Activated CD8-positive, alpha-beta memory T cell treated with anti-CD3 and anti-CD28 coated beads for 4 hours (primary cell): ENCODE data around the gene SEL1L.
"Not testable (repeated sequence)": the region's sequence is repeated elsewhere in the genome, so short reads cannot be mapped to it uniquely, and the experiment has no call there.

Source experiments
- DNase-seq, 2 donors: peaks; one replicate each; pipeline ENCODE4 v3.0.0-alpha.2; 2020; ENCODE audit warnings: low read depth in 2 of 2

The SEL1L gene

GRCh38 chr14:81447021-81447764 is 86.5 kb downstream of the SEL1L start:
- no peak for DNase-seq

DNA sequence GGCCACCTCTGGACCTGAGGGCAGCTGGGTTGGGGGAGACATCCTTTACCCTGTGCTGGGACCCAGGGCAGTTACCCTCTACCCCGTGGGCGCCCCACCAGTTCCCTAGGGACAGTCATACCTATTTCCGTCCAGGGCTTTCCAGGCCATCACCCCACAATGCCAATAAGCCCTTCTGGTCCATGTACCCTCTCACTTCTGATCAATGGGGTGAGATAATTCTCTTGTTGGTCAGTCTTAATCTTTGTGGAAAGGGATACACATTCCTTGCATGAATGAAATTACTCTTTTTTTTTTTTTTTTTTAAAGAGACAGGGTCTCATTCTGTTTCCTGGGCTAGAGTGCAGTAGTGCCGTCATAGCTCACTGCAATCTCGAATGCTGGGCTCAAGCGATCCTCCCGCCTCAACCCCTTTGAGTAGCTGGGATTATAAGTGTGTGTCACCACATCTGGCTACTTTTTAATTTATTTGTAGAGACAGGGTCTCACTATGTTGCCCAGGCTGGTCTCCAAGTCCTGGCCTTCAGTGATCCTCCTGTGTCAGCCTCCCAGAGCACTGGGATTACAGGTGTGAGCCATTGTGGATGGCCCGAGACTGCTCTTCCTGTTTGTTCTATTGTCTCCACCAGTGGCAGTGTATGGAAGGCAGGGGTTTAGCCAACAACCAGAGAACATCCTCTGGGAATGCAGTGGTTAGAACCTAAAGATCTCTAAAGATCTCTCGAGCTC is 87.2 kb downstream of the SEL1L start:
- DNase-seq: no peak

GRCh38 chr14:81441626-81442134 is 92.0 kb downstream of the SEL1L start:
- no peak for DNase-seq

GRCh38 chr14:81440041-81440440 is 93.6 kb downstream of the SEL1L start:
- DNase-seq: no peak

- DNase-seq: no peak
These were observed 96.4 kb downstream of the SEL1L start for GRCh38 chr14:81437244-81437643.

- DNase-seq: no peak
These were observed 97.1 kb downstream of the SEL1L start for GRCh38 chr14:81436296-81437138.

DNA sequence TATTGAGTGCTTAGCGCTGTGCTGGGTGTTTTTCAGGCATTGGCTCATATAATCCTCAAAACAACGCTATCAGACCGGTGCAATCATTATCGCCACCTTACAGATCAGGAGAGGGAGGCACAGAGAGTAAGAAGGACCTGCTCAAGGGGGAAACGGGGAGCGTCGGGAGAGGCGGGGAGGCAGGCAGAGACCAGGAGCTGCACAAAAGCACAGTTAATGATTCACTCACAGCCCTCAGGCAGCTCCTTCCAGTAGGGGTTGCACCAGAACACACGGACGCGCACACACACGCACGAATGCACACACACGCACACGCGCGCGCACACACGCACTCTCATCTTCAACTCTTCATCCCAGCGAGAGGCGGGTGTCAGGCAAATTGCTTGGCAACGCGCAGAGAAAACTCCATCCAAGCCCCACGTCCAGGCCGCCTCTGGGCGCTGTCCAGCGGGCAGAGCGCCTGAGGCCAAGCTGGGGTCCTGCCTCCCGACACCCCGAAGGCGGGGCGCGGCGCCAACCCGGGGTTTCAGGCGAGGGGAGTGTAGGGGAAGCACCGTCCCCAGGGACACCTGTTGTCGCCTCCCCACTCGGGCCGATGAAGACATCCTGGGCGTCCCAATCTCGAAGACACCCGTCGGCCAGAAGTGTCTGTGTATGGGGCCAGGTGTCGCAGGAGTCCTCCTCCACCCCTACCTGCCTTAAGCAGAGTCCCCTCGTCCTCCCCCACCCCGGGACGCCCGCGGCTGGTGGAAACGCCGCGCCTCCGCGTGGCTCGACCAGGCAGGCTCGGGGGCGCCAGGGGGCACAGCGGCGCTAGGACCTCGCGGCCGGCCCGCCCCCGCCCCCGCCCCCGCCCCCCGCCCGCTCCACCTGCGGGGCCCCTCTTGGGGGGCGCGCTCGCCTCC is 98.0 kb downstream of the SEL1L start:
- DNase-seq: no peak

GRCh38 chr14:81435048-81435390 is 98.6 kb downstream of the SEL1L start:
- DNase-seq: no peak

DNA sequence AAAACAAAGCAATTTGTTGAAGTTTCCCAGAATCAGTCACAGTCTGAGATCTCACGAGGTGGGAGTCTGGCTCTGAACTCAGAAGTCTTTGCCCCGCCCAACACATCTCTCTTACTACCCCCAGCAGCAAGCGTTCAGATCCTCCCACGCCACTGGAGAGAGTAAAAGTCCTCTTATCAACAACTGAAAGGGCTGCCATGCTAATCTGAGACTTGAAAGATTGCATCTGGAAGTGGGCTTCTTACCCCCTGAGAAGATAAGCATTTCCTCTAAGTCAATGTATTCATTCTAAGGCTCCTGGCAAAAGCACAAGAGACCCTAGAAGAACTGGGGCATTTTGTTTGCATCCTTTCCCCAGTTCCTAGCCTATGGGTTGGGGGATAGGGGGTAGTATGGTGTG is 99.4 kb downstream of the SEL1L start:
- no peak for DNase-seq

DNA sequence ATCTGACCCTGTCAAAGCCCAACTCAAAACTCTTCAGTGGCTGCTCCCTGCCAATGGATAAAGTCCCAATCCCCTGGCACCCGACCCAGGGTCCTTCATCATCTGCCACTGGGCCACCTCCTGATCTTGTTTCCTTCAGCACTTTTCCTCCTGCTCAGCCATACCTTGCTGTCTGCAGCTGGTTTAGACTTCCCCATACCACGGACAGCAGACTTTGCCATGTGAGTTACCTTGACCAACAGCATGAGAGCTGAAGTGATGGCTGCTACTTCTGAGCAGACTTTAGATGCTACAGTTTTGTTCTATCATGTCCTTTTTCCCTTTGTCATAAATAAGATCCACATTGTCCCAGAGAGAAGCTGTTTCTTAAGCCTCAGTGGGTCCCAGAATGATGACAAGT is 100.3 kb downstream of the SEL1L start:
- DNase-seq: no peak

GRCh38 chr14:81432219-81432661 is 101.4 kb downstream of the SEL1L start:
- DNase-seq: no peak

DNA sequence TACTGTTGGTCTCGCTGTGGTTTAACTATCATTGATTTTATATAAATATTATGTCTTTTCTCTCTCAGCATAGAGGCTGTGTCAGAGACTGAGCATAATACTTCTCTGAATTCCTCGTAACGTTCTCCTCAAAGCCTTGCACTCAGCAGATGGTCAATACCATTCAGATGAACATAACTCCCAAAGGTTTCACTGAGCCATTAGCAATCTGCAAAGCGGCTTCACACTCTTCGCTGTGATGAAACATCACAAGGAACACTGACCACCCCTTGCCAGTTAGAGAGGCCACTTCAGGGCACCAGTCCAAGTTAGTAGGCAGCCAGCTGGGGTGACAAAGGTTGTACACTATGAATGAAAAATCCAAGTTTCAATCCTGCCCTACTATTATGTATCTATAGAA is 103.4 kb downstream of the SEL1L start:
- DNase-seq: no peak

DNA sequence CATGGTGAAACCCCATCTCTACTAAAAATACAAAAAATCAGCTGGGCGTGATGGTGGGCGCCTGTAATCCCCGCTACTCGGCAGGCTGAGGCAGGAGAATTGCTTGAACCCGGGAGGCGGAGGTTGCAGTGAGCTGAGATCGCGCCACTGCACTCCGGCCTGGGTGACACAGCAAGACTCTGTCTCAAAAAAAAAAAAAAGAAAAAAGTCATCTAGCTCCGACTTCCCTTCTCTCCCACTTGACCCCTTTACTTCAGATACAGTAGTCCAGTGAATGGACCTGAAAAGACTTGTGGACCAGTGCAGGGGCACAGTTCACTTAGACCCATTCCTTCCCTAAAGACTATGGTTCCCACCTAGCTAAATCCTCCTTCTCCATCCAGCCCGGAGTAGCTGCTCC is 103.9 kb downstream of the SEL1L start:
- not testable (repeated sequence) for DNase-seq

DNA sequence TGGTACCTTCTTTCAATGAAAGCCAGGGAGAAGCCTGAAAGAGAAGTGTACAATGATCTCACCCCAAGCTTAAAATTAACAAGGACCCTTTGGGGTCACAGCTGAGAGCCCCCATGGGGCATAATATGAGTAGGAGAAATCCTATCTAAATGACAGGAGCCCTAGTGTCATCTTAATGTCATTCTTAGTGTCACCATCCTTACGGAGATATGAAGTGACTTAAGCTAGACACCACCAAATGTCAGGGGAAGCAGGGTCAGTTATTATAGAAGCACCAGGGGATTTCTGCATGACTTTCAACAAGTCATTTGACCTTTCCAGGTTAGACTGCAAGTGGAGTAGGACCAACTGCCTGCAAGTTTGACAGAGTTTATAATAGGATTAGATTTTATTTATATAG is 104.6 kb downstream of the SEL1L start:
- no peak for DNase-seq

DNA sequence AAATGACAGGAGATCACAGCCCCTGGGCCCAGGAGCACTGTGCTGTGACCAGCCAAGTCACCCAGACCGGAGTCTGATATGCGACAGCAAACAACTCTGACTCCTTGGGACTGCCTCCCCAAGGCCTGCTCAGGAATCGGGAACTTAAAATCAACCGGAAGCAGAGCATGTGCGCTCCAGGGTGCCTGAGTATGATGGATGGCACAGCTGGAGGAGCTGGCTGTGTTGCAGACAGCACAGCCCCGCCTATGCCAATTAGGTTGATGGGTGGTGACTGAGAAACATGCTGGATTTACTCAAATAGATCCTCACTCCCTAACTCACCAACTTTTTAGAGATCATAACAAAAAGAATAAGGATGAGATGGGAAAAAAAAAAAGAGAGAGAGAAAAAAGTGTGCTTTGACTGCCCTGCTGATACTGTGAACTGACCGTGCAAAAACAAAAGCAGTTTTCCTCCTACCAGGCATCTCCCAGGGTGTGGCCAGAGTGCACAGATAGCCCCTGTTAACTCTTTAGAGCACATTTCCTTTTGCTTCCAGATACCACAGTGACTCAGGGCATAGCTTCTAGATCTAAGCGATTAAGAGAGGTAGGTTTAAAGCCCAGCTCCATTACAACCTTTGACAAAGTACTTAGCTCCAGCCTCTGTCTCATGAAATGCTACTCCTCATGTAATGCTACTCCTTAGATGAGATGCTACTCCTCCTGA is 106.2 kb downstream of the SEL1L start:
- DNase-seq: no peak

GRCh38 chr14:81423504-81423903 is 110.1 kb downstream of the SEL1L start:
- no peak for DNase-seq
